CD14-positive monocyte (primary cell): ENCODE measurements around the gene CDK19. TPM values are rescaled to one million over a fixed set of nuclear protein-coding genes. Genes with fewer than 3 reads are reported as not detected.

ENCODE experiments used
- DNase-seq, 3 donors: peaks; one replicate each; pipeline ENCODE4 v3.0.0-alpha.2; 2011 to 2022
- H2AFZ ChIP-seq: 2 replicates; pipeline ENCODE4 v1.6.0; 2012; ENCODE audit warnings: mild to moderate bottlenecking, low read depth, low read length, inconsistent platforms; ENCODE audit not compliant: insufficient read depth, poor library complexity, severe bottlenecking
- H3K27ac ChIP-seq, 2 donors: 1 replicate in 1 of 2; 2 replicates in 1 of 2; pipeline ENCODE4 v1.5.1; 2012 to 2013; ENCODE audit warnings: low read length in 2 of 2, control low read depth in 1 of 2, inconsistent platforms in 1 of 2, low read depth in 1 of 2, mild to moderate bottlenecking in 1 of 2
- H3K27me3 ChIP-seq, 2 donors: one replicate each; pipeline versions ENCODE4 v1.6.0 to v1.6.1; 2011 to 2013; ENCODE audit warnings: low read length in 2 of 2; ENCODE audit not compliant: control insufficient read depth in 2 of 2, insufficient read depth in 2 of 2
- H3K36me3 ChIP-seq, 2 donors: replicated peaks in 1 of 2; 1 replicate in 1 of 2; 2 replicates in 1 of 2; pipeline versions ENCODE4 v1.5.1 to v1.6.1; 2012 to 2013; ENCODE audit warnings: low read length in 2 of 2, control low read depth in 1 of 2, inconsistent platforms in 1 of 2, mild to moderate bottlenecking in 1 of 2; ENCODE audit not compliant: insufficient read depth in 2 of 2, control insufficient read depth in 1 of 2
- H3K4me1 ChIP-seq, 2 donors: 1 replicate in 1 of 2; 2 replicates in 1 of 2; pipeline versions ENCODE4 v1.5.1 to v1.6.1; 2012 to 2013; ENCODE audit warnings: low read length in 2 of 2, control low read depth in 1 of 2, inconsistent platforms in 1 of 2, mild to moderate bottlenecking in 1 of 2, moderate library complexity in 1 of 2; ENCODE audit not compliant: insufficient read depth in 2 of 2, control insufficient read depth in 1 of 2
- H3K4me2 ChIP-seq: replicated peaks from 2 replicates; pipeline ENCODE3; 2012; ENCODE audit warnings: low read length, moderate library complexity, mild to moderate bottlenecking; ENCODE audit not compliant: poor library complexity, severe bottlenecking; ENCODE audit errors: extremely low read depth
- H3K4me3 ChIP-seq, 3 experiments: fragments of 200-600 bp in 1 of 3; sonication (generic) in 1 of 3; replicated peaks in 1 of 3; 1 replicate in 2 of 3; 2 replicates in 1 of 3; pipeline ENCODE4 v1.5.1; 2011 to 2013; ENCODE audit warnings: low read length in 3 of 3, mild to moderate bottlenecking in 3 of 3, control low read depth in 2 of 3, low read depth in 2 of 3, inconsistent platforms in 1 of 3, moderate library complexity in 1 of 3
- H3K79me2 ChIP-seq: 2 replicates; pipeline ENCODE4 v1.6.0; 2012; ENCODE audit warnings: mild to moderate bottlenecking, control low read depth, inconsistent platforms, low read length, moderate library complexity; ENCODE audit not compliant: insufficient read depth
- H3K9ac ChIP-seq: 2 replicates; pipeline ENCODE4 v1.6.0; 2017; ENCODE audit warnings: low read length, mild to moderate bottlenecking; ENCODE audit not compliant: insufficient read depth, poor library complexity, severe bottlenecking
- H3K9me3 ChIP-seq, 2 donors: replicated peaks in 1 of 2; 1 replicate in 1 of 2; 2 replicates in 1 of 2; pipeline versions ENCODE4 v1.5.1 to v1.6.1; 2012 to 2013; ENCODE audit warnings: low read length in 2 of 2, control low read depth in 1 of 2; ENCODE audit not compliant: control insufficient read depth in 1 of 2, insufficient read depth in 1 of 2
- H4K20me1 ChIP-seq: 2 replicates; pipeline ENCODE4 v1.6.0; 2012; ENCODE audit warnings: mild to moderate bottlenecking, low read length, control low read depth, moderate library complexity; ENCODE audit not compliant: insufficient read depth
- H3K27ac Mint-ChIP-seq, 7 donors: one replicate each; pipeline ENCODE4 v1.8.0; 2020; ENCODE audit warnings: mild to moderate bottlenecking in 7 of 7, mixed read lengths in 7 of 7, moderate library complexity in 6 of 7, inconsistent platforms in 2 of 7
- H3K27me3 Mint-ChIP-seq, 3 donors: one replicate each; pipeline ENCODE4 v1.8.0; 2021 to 2022; ENCODE audit warnings: low read depth in 3 of 3, mild to moderate bottlenecking in 3 of 3, mixed read lengths in 3 of 3, moderate library complexity in 3 of 3, inconsistent platforms in 1 of 3
- H3K36me3 Mint-ChIP-seq, 2 donors: one replicate each; pipeline ENCODE4 v1.8.0; 2020; ENCODE audit warnings: mixed read lengths in 2 of 2, inconsistent platforms in 1 of 2, mild to moderate bottlenecking in 1 of 2
- H3K4me1 Mint-ChIP-seq: one replicate; pipeline ENCODE4 v1.8.0; 2020; ENCODE audit warnings: mild to moderate bottlenecking, mixed read lengths
- H3K4me3 Mint-ChIP-seq, 2 donors: one replicate each; pipeline ENCODE4 v1.8.0; 2020; ENCODE audit warnings: mild to moderate bottlenecking in 2 of 2, mixed read lengths in 2 of 2, moderate library complexity in 1 of 2
- H3K9me3 Mint-ChIP-seq, 7 donors: one replicate each; pipeline ENCODE4 v1.8.0; 2020 to 2022; ENCODE audit warnings: mixed read lengths in 7 of 7, mild to moderate bottlenecking in 6 of 7, moderate library complexity in 6 of 7, inconsistent platforms in 2 of 7
- CTCF ChIP-seq: fragments of 200-600 bp; IDR thresholded peaks from one replicate; pipeline ENCODE4 v1.8.0; 2022; ENCODE audit warnings: antibody characterized with exemption, mild to moderate bottlenecking
- WGBS: methylation state at CpG from one replicate; pipeline ENCODE4 v1.1.5; 2013; ENCODE audit warnings: missing lambda C conversion rate; ENCODE audit not compliant: insufficient coverage; 5-methylcytosine and 5-hydroxymethylcytosine counted together
- intact Hi-C, 2 donors: fragments of 100-400 bp; cut with micrococcal nuclease; formaldehyde crosslinking; loops; one replicate each; pipeline versions ENCODE4 v1.15.0 to v1.15.1; 2023
- polyA plus RNA-seq, 3 donors: library from polyadenylated mRNA; depleted of rRNA in 1 of 3; unstranded in 2 of 3; stranded (reverse) in 1 of 3; fragments of 300-500 nt in 2 of 3; fragments of >200 nt in 1 of 3; fragmentation: Illumina TruSeq in 2 of 3; gene quantifications; 1 replicate in 2 of 3; 2 replicates in 1 of 3; pipeline ENCODE4 v1.2.3, GENCODE V29; 2012 to 2021
- small RNA-seq: library from RNA; depleted of rRNA; stranded (forward); fragments of <200 nt; gene quantifications from one replicate; pipeline ENCODE3, GENCODE V24; 2012; ENCODE audit warnings: low read depth; ENCODE audit not compliant: insufficient read length

CDK19 gene
- polyA plus RNA-seq, 3 donors, result 2.7 to 12.0 (median 3.9) TPM

GRCh38 chr6:110560239-110561007, 254.8 kb downstream of the CDK19 start:
- Histone ChIP-seq H4K20me1 (no peaks in the 10 kb centered on the region), H3K9me3 (no peaks in the 10 kb centered on the region), H3K27me3 (no peaks in the 10 kb centered on the region), H3K27ac (no peak overlapping the region), H3K9ac (no peak overlapping the region), H2AFZ (no peak overlapping the region), H3K4me1 (no peaks in the 10 kb centered on the region), H3K79me2 (no peaks in the 10 kb centered on the region), H3K4me2 (no peak overlapping the region), H3K36me3 (no peaks in the 10 kb centered on the region), H3K4me3 (no peak overlapping the region)
- intact Hi-C loops, result no loop called here
- Mint-ChIP-seq H3K4me3 (no peak overlapping the region), H3K27ac (no peak overlapping the region), H3K36me3 (no peaks in the 10 kb centered on the region), H3K4me1 (peaks cover 3% of the 10 kb centered on the region), H3K9me3 (peaks cover 1 to 16% (median 6%) of the 10 kb centered on the region in 7 donors), H3K27me3 (peaks cover 0 to 4% (median 1%) of the 10 kb centered on the region in 3 donors)
- no peak for TF ChIP-seq CTCF
- no peak for DNase-seq
- 11% methylated on average over 4 of the region's 6 CpGs for WGBS

Small RNA genes within 50 kb of the gene (small RNA-seq; reads per million reads assigned to genes)
- not detected for gene RNU6-1115P
- gene RNU6-957P, result not detected
- gene SNORA40C, result not detected

Other genes starting within 250 kb of the CDK19 start
- gene AMD1, start 59.3 kb upstream of the CDK19 start, polyA plus RNA-seq, result 10 to 100 TPM; 35.0 to 60.5 (median 45.3) TPM
- 10 to 100 TPM; 15.1 to 93.9 (median 91.1) TPM for gene GTF3C6, start 143.2 kb upstream of the CDK19 start, polyA plus RNA-seq
- gene RPF2, start 166.6 kb upstream of the CDK19 start, polyA plus RNA-seq, result 10 to 100 TPM in 2 of 3 donors, 1 to 10 TPM in 1; 3.7 to 13.1 (median 11.7) TPM